ENCODE data around the gene B3GAT2.
A peak's percentile ranks its signal among the peaks of the same experiment; 100 is the strongest.

Gene B3GAT2

GRCh38 chr6:70894001-70894400, 62.9 kb downstream of the B3GAT2 start:
- DNase-seq: no peak

GRCh38 chr6:70889270-70889669, 67.6 kb downstream of the B3GAT2 start:
- DNase-seq: no peak

GRCh38 chr6:70886661-70887060, 70.2 kb downstream of the B3GAT2 start:
- DNase-seq: no peak

GRCh38 chr6:70886071-70886470, 70.8 kb downstream of the B3GAT2 start:
- no peak for DNase-seq

DNA sequence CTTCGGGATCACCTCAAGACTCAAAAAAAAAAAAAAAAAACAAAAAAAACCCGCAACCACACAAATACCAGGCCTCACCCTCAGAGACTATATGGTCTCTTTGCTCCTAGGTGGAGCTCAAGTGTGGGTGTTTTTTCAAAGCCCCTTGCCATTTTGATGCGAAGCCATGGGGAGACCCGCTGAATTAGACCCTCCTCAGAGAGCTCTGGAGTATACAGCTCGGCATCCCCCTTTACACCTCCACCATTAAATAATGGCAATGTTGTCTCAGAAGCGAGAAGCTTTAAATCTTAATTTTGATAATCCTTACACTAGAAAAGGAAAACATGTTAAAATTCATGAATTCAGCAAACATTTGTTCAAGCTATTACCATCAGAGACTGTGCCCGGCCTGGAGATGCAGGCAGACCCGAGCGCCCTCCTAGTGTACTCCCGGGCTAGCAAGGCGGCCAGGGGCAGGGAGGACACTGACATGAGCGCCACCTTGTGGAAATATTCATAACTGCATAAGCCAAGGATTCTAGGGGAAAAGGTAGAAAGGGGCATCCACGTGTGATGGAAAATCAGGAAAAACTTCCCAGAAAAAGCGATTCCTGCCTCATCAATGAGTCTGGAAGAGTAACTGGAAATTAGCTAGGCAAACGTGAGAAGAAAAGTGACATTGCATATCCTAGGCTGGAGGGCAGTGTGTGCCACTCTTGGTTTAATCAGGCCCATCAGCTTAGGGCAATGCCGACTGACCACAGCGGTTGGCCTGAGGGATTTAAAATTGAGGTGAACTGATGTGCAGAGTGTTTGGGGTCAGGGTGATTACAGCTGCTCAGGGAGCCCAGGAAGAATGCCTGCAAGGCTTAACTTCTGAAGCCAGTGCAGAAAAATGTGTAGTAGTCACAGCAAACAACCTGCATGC, 72.5 kb downstream of the B3GAT2 start:
- no peak for DNase-seq

DNA sequence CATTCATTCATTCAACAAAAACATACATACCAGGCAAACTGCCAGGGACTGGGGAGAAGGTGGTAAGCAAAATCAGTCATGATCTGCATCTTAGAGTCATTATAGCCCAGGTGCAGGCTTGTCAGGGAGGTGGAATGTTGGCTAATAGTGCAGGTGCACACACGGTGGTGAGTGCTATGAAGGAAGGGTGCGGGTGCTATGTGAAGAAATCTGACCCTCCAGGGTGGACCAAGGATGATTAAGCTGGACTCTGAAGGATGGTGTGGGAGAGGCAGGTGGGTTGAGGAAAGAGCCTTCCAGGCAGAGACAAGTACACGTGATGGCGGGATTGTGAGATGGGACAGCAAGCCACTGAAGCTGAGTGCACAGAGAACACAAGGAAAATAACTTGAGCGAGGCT, 77.4 kb downstream of the B3GAT2 start:
- no peak for DNase-seq

DNA sequence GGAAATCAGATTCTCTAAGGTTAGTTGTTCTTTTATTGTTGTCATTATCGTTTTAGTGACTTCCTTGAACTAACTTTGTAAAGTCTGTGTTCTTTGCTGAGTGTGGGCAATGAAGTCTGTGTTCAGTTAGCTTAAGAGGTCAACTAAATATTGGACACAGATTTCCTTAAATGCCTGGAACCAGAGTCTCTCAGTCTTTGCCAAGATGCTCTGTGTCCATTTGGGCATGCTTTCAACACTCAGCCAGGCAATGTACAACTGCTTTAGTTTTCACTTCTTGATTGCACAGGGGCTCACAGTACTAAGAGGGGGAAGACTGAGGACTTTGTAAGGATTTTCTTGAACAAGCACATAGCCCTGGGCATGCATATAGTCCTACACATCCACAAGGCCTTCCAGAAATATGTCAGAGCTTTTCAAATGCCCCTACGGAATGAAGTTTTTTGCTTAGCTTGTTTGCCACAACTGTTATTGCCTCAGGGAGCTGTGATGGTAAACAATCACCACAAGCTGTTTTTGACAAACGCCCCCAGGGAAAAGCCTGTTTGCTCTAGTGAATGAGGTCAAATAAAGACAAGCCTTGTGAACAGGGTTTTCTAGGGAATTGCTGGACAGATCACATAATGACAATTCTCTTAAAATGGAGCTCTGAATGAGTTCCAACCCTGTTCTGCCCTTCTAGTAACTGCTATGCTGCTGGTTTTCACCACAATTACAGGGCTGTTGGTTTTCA, 82.5 kb downstream of the B3GAT2 start:
- DNase-seq: no peak

DNA sequence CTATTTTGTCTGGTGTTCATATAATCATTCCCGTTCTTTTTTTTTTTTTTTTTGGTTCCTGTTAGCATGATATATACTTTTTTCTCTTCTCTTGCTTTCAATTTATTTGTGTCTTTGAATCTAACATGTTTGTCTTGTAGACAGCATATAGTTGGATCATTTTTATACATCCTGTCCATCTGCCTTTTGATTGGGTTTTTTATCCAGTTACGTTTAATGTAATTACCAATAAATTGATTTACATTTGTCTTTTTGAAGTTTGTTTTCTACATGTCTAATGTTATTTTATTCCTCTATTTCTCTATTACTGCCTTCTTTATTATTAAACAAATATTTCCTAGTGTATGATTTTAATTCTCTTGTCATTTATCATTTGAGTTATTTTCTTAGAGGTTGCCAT, 84.4 kb downstream of the B3GAT2 start:
- no peak for DNase-seq

DNA sequence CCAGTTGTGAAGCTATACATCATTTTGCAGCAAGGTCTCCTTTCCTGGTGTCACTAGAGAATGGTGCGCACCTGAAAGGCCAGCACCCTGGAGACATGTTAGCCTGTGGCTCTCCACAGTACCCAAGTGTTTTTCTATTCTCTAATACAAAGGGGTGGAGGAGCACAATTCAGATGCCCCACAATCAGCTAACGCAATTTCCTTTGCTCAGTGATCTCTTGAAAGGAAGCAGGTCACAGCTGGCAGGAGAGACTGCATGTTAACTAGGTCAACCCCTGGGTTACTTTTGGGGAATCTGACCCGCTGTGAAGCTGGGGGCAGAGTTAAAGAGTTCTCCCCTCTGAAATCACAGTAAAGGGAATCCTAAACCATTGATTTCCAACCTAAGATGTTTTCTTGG, 92.5 kb downstream of the B3GAT2 start:
- DNase-seq: no peak

- DNase-seq: no peak
These were observed 93.5 kb downstream of the B3GAT2 start for GRCh38 chr6:70863343-70863742.

DNA sequence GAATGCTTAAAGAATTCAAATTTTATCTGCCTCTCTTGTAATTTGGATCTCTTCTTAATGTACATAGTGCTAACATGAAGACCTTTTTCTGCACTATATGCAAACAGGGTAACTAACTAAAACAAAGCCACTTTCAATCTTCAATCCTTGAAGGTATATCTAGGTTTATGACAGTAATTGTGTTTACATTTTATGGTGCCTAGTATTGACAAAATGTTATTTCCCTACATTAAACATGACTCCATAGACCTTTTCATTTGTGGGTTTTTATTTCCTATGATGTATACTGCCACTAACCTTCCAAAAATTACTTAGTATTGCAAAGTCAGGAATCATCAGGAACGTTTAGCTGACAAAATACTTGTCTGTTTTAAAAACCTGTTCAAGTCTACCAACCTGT, 95.9 kb downstream of the B3GAT2 start:
- no peak for DNase-seq

GRCh38 chr6:70860045-70860444, 96.8 kb downstream of the B3GAT2 start:
- peak; percentile 19 for DNase-seq

GRCh38 chr6:70857387-70858077, 99.3 kb downstream of the B3GAT2 start:
- no peak for DNase-seq

DNA sequence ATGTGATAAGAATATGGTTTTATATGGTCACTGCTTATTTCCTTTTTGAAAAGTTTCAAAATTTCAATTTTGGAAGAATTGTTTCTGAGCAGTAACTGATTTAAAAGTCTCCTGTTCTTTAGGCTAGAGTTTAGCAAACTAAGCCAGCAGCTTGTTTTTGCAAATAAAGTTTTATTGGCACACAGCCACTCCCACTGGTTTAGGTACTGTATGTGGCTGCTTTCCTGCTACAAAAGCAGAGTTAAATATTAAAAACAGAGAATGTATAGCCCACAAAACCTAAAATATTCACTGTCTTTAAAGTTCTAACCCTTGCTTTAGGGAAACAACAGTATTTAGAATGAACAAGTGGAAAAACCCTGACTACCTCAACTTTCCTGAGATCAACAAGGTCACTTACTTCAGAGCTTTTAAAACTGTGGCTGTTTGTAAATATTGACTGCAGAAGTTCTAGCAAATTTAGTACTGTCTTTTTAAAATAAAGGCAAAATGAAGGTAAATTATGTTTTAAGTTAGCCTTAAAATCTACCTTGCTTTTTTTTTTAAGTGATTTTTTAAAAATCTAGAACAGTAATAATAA, 104.1 kb downstream of the B3GAT2 start:
- no peak for DNase-seq

DNA sequence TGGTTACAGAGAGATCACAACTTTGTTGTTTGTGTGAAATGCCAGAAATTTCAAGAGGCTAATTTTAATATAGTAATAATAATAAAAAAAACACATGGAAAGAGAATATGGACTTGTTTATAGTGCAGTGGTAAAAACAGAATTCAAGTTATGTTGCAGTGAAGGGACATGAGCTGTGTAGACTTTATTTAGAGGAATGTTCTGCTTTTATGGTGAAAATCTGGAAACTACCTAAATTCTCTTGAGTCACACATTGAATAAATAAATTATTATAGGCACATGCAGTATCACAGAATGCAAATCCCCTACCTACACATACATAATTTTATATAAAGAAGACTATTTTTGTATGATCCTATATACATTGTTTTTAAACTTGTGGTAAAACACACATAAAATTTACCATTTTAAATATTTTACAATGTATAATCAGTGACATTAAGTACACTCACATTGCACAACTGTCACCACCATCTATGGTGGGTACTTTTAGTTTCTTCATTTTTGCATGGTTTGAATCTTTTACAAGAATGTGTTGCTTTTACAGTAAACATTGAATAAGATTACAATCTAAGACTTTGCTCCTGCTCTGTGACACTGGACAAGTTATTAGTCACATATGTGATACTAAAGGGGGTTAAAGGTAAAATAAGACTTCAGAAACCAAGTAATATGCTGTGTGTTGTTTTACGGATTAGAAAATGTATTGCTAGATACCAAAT, 107.4 kb downstream of the B3GAT2 start:
- no peak for DNase-seq

DNA sequence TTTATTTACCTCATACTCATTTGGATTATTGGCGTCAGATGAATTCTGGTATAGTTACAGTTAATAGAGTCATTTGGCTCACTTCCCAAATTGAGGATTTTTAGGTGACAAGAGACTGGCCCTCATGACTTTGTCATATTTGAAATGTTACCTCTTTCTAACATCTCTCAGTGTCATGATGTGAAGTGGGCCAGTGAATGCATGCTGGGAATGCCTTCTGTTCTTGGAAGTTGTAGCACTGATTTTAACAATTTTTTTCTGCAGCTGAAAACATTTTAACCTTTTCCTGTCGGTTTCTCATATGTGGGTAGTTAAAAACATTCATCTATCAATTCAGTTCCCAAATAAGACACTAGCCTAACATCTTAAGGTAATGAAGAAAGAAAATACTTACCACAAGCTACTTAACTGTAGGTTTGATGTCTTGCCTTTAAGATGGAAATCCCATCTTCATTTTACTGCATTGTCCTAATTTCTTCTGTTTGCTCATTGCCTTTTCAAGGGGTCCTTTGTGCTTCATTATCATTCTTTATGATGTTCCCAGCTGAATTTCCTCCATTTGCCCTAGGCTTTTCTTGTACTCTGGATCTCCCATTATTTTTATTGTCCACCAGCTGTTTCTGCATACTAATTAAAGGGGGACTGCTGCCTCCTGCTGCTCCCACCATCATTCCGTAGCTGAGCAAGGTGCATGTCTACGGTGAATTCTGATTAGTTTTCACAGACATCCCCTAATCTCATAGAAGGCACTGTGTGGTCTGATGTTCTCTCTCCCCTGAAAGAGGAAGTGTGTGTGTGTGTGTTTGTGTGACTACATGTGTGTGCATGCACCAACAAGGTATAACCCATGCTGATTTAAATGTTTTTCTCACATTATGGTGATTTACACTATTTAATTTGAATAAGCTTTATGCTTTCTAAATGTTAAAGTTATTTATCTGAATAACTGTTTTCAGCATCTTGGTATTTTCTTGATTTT, 109.5 kb downstream of the B3GAT2 start:
- no peak for DNase-seq

- DNase-seq: no peak
These were observed 110.5 kb downstream of the B3GAT2 start for GRCh38 chr6:70846207-70846835.

- no peak for DNase-seq
These were observed 112.6 kb downstream of the B3GAT2 start for GRCh38 chr6:70844301-70844700.

GRCh38 chr6:70843328-70843918, 113.4 kb downstream of the B3GAT2 start:
- DNase-seq: no peak

GRCh38 chr6:70842541-70842940, 114.3 kb downstream of the B3GAT2 start:
- no peak for DNase-seq
